Measurements from ENCODE around the gene VDAC1.
"Not testable (repeated sequence)": the region's sequence is repeated elsewhere in the genome, so short reads cannot be mapped to it uniquely, and the experiment has no call there.

VDAC1 gene

GRCh38 chr5:134004626-134005416, at the start of gene VDAC1:
TSS of gene VDAC1 (minus strand) at chr5:134004975. CDS start at chr5:133993012, 11,963 bp downstream.
- DNase-seq, result peak; percentile 79

- DNase-seq, result no peak
Observed at GRCh38 chr5:134053840-134054338, 49.1 kb upstream of the VDAC1 start.

GRCh38 chr5:134053314-134053839, 48.6 kb upstream of the VDAC1 start:
- DNase-seq, result no peak

- DNase-seq, result no peak
Observed at GRCh38 chr5:134051305-134051704, 46.5 kb upstream of the VDAC1 start.

- no peak for DNase-seq
Observed at GRCh38 chr5:134048864-134049263, 44.1 kb upstream of the VDAC1 start.

GRCh38 chr5:134047687-134048056, 42.9 kb upstream of the VDAC1 start:
- no peak for DNase-seq

GRCh38 chr5:134046801-134047686, 42.3 kb upstream of the VDAC1 start:
- DNase-seq, result no peak

GRCh38 chr5:134046330-134046729, 41.6 kb upstream of the VDAC1 start:
- no peak for DNase-seq

GRCh38 chr5:134043793-134044792, 39.3 kb upstream of the VDAC1 start:
- no peak for DNase-seq

- DNase-seq, result no peak
Observed at GRCh38 chr5:134041570-134042411, 37.0 kb upstream of the VDAC1 start.

- no peak for DNase-seq
Observed at GRCh38 chr5:134038138-134038537, 33.4 kb upstream of the VDAC1 start.

GRCh38 chr5:134037160-134037559, 32.4 kb upstream of the VDAC1 start:
- no peak for DNase-seq

GRCh38 chr5:134034326-134034725, 29.6 kb upstream of the VDAC1 start:
- DNase-seq, result no peak

- DNase-seq, result not testable (repeated sequence)
Observed at GRCh38 chr5:134030303-134030964, 25.7 kb upstream of the VDAC1 start.

GRCh38 chr5:134029156-134029555, 24.4 kb upstream of the VDAC1 start:
- no peak for DNase-seq

GRCh38 chr5:134028496-134028895, 23.7 kb upstream of the VDAC1 start:
- no peak for DNase-seq

GRCh38 chr5:134027288-134027615, 22.5 kb upstream of the VDAC1 start:
- no peak for DNase-seq

- peak; percentile 13 for DNase-seq
Observed at GRCh38 chr5:134026521-134027287, 21.9 kb upstream of the VDAC1 start.

GRCh38 chr5:134025786-134026185, 21.0 kb upstream of the VDAC1 start:
- DNase-seq, result no peak

GRCh38 chr5:134024811-134025210, 20.0 kb upstream of the VDAC1 start:
- no peak for DNase-seq
